ENCODE data around the gene ACRV1. TPM values are rescaled to one million over a fixed set of nuclear protein-coding genes. Genes with fewer than 3 reads are reported as not detected.
"Not testable (repeated sequence)": the region's sequence is repeated elsewhere in the genome, so short reads cannot be mapped to it uniquely, and the experiment has no call there.

ACRV1 gene
- under 1 TPM in 2 of 4 donors, not detected in 2; 0.07 to 0.19 TPM for polyA plus RNA-seq
- long read RNA-seq, donor 1 = 0 reads
- long read RNA-seq, donor 2 = 0 reads
- long read RNA-seq, donor 3 = 0 reads
- long read RNA-seq, donor 4 = 0 reads
- long read RNA-seq, donor 5 = 0 reads
- long read RNA-seq, donor 6 = 0 reads
- long read RNA-seq, donor 7 = 0 reads
- long read RNA-seq, donor 8 = 0 reads
- long read RNA-seq, donor 9 = 0 reads
- long read RNA-seq, donor 10 = 0 reads

GRCh38 chr11:125680747-125681146 lies at the start of gene ACRV1:
Gene ACRV1 (minus strand): TSS chr11:125680847. CDS start chr11:125680780, 67 bp downstream.
- Histone ChIP-seq H3K36me3 (ENCODE audit: control insufficient read depth in 3 of 3, insufficient read depth in 2 of 3, low read depth in 1 of 3, low read length in 3 of 3) (peaks cover 0 to 5% (median 0%) of the 10 kb centered on the region in 3 donors), H3K9me3 (ENCODE audit: control insufficient read depth in 2 of 2, insufficient read depth in 1 of 2, low read depth in 1 of 2, low read length in 1 of 2) (no peaks in the 10 kb centered on the region), H3K27me3 (ENCODE audit: control insufficient read depth in 3 of 3, insufficient read depth in 3 of 3, low read length in 3 of 3) (no peaks in the 10 kb centered on the region), H3K4me3 (ENCODE audit: low read depth in 1 of 3, low read length in 3 of 3) (no peak within 1 kb of the TSS), H3K27ac (ENCODE audit: low read depth in 1 of 3, low read length in 2 of 3) (no peak within 1 kb of the TSS), H3K4me1 (ENCODE audit: control insufficient read depth in 3 of 3, insufficient read depth in 2 of 3, low read depth in 1 of 3, low read length in 2 of 3) (no peaks in the 10 kb centered on the region)
- WGBS, 3 donors = 95 to 100% (median 96%) methylated on average over 1 of the region's 1 CpG
- FAIRE-seq (no peak), DNase-seq (no peak)

GRCh38 chr11:125728969-125729368 lies 48.3 kb upstream of the ACRV1 start:
- 60 to 73% (median 70%) methylated on average over 3 of the region's 3 CpGs for WGBS, 3 donors
- FAIRE-seq (no peak), DNase-seq (no peak)
- Histone ChIP-seq H3K27ac (ENCODE audit: low read depth in 1 of 3, low read length in 2 of 3) (no peak overlapping the region), H3K4me3 (ENCODE audit: low read depth in 1 of 3, low read length in 3 of 3) (no peak overlapping the region), H3K36me3 (ENCODE audit: control insufficient read depth in 3 of 3, insufficient read depth in 2 of 3, low read depth in 1 of 3, low read length in 3 of 3) (no peaks in the 10 kb centered on the region), H3K27me3 (ENCODE audit: control insufficient read depth in 3 of 3, insufficient read depth in 3 of 3, low read length in 3 of 3) (peaks cover 0 to 3% (median 0%) of the 10 kb centered on the region in 3 donors), H3K4me1 (ENCODE audit: control insufficient read depth in 3 of 3, insufficient read depth in 2 of 3, low read depth in 1 of 3, low read length in 2 of 3) (no peaks in the 10 kb centered on the region), H3K9me3 (ENCODE audit: control insufficient read depth in 2 of 2, insufficient read depth in 1 of 2, low read depth in 1 of 2, low read length in 1 of 2) (no peaks in the 10 kb centered on the region)

GRCh38 chr11:125724125-125724524 lies 43.5 kb upstream of the ACRV1 start:
- H3K4me3 ChIP-seq (ENCODE audit: low read depth in 1 of 3, low read length in 3 of 3) = no peak overlapping the region

GRCh38 chr11:125720781-125721180 lies 40.1 kb upstream of the ACRV1 start:
- Histone ChIP-seq H3K4me3 (ENCODE audit: low read depth in 1 of 3, low read length in 3 of 3) (no peak overlapping the region), H3K27ac (ENCODE audit: low read depth in 1 of 3, low read length in 2 of 3) (no peak overlapping the region), H3K4me1 (ENCODE audit: control insufficient read depth in 3 of 3, insufficient read depth in 2 of 3, low read depth in 1 of 3, low read length in 2 of 3) (no peaks in the 10 kb centered on the region), H3K9me3 (ENCODE audit: control insufficient read depth in 2 of 2, insufficient read depth in 1 of 2, low read depth in 1 of 2, low read length in 1 of 2) (no peaks in the 10 kb centered on the region), H3K36me3 (ENCODE audit: control insufficient read depth in 3 of 3, insufficient read depth in 2 of 3, low read depth in 1 of 3, low read length in 3 of 3) (no peaks in the 10 kb centered on the region), H3K27me3 (ENCODE audit: control insufficient read depth in 3 of 3, insufficient read depth in 3 of 3, low read length in 3 of 3) (no peaks in the 10 kb centered on the region)
- WGBS, 3 donors = 75 to 87% (median 81%) methylated on average over 6 of the region's 6 CpGs
- DNase-seq (no peak), FAIRE-seq (no peak)

More at GRCh38 chr11:125724125-125724524, 43.5 kb upstream of the ACRV1 start:
- H3K27me3 ChIP-seq (ENCODE audit: control insufficient read depth in 3 of 3, insufficient read depth in 3 of 3, low read length in 3 of 3) = no peaks in the 10 kb centered on the region
- DNase-seq (no peak), FAIRE-seq (no peak)
- H3K9me3 ChIP-seq (ENCODE audit: control insufficient read depth in 2 of 2, insufficient read depth in 1 of 2, low read depth in 1 of 2, low read length in 1 of 2) = no peaks in the 10 kb centered on the region
- H3K27ac ChIP-seq (ENCODE audit: low read depth in 1 of 3, low read length in 2 of 3) = no peak overlapping the region
- WGBS, 3 donors = 76 to 100% (median 85%) methylated on average over 1 of the region's 1 CpG
- no peaks in the 10 kb centered on the region for H3K36me3 ChIP-seq (ENCODE audit: control insufficient read depth in 3 of 3, insufficient read depth in 2 of 3, low read depth in 1 of 3, low read length in 3 of 3)
- H3K4me1 ChIP-seq (ENCODE audit: control insufficient read depth in 3 of 3, insufficient read depth in 2 of 3, low read depth in 1 of 3, low read length in 2 of 3) = no peaks in the 10 kb centered on the region

GRCh38 chr11:125704686-125705085 lies 24.0 kb upstream of the ACRV1 start:
- H3K36me3 ChIP-seq (ENCODE audit: control insufficient read depth in 3 of 3, insufficient read depth in 2 of 3, low read depth in 1 of 3, low read length in 3 of 3); H3K4me1 ChIP-seq (ENCODE audit: control insufficient read depth in 3 of 3, insufficient read depth in 2 of 3, low read depth in 1 of 3, low read length in 2 of 3); H3K27ac ChIP-seq (ENCODE audit: low read depth in 1 of 3, low read length in 2 of 3); H3K9me3 ChIP-seq (ENCODE audit: control insufficient read depth in 2 of 2, insufficient read depth in 1 of 2, low read depth in 1 of 2, low read length in 1 of 2); H3K4me3 ChIP-seq (ENCODE audit: low read depth in 1 of 3, low read length in 3 of 3); H3K27me3 ChIP-seq (ENCODE audit: control insufficient read depth in 3 of 3, insufficient read depth in 3 of 3, low read length in 3 of 3); FAIRE-seq; DNase-seq: not testable (repeated sequence)
- WGBS, 3 donors = 91 to 94% (median 94%) methylated on average over 15 to 24 of the region's 24 CpGs

GRCh38 chr11:125701858-125702621 lies 21.4 kb upstream of the ACRV1 start:
- H3K4me3 ChIP-seq (ENCODE audit: low read depth in 1 of 3, low read length in 3 of 3) = no peak overlapping the region
- 42 to 54% (median 50%) methylated on average over 6 of the region's 6 CpGs for WGBS, 3 donors
- peaks cover 0 to 3% (median 0%) of the 10 kb centered on the region in 3 donors for H3K27me3 ChIP-seq (ENCODE audit: control insufficient read depth in 3 of 3, insufficient read depth in 3 of 3, low read length in 3 of 3)
- no peaks in the 10 kb centered on the region for H3K4me1 ChIP-seq (ENCODE audit: control insufficient read depth in 3 of 3, insufficient read depth in 2 of 3, low read depth in 1 of 3, low read length in 2 of 3)
- FAIRE-seq (no peak), DNase-seq (no peak)
- no peaks in the 10 kb centered on the region for H3K9me3 ChIP-seq (ENCODE audit: control insufficient read depth in 2 of 2, insufficient read depth in 1 of 2, low read depth in 1 of 2, low read length in 1 of 2)
- H3K27ac ChIP-seq (ENCODE audit: low read depth in 1 of 3, low read length in 2 of 3) = no peak overlapping the region
- H3K36me3 ChIP-seq (ENCODE audit: control insufficient read depth in 3 of 3, insufficient read depth in 2 of 3, low read depth in 1 of 3, low read length in 3 of 3) = no peaks in the 10 kb centered on the region

- DNase-seq (no peak), FAIRE-seq (no peak)
- Histone ChIP-seq H3K27me3 (ENCODE audit: control insufficient read depth in 3 of 3, insufficient read depth in 3 of 3, low read length in 3 of 3) (peaks cover 0 to 3% (median 0%) of the 10 kb centered on the region in 3 donors), H3K9me3 (ENCODE audit: control insufficient read depth in 2 of 2, insufficient read depth in 1 of 2, low read depth in 1 of 2, low read length in 1 of 2) (no peaks in the 10 kb centered on the region), H3K4me3 (ENCODE audit: low read depth in 1 of 3, low read length in 3 of 3) (no peak overlapping the region), H3K27ac (ENCODE audit: low read depth in 1 of 3, low read length in 2 of 3) (no peak overlapping the region), H3K36me3 (ENCODE audit: control insufficient read depth in 3 of 3, insufficient read depth in 2 of 3, low read depth in 1 of 3, low read length in 3 of 3) (no peaks in the 10 kb centered on the region), H3K4me1 (ENCODE audit: control insufficient read depth in 3 of 3, insufficient read depth in 2 of 3, low read depth in 1 of 3, low read length in 2 of 3) (no peaks in the 10 kb centered on the region)
- 71 to 74% (median 74%) methylated on average over 6 of the region's 6 CpGs for WGBS, 3 donors
Measured at GRCh38 chr11:125701018-125701610, 20.5 kb upstream of the ACRV1 start.

GRCh38 chr11:125694951-125695350 lies 14.3 kb upstream of the ACRV1 start:
- peak; percentile 15 for FAIRE-seq
- DNase-seq = peak; percentile 18 to 94
- Histone ChIP-seq H3K36me3 (ENCODE audit: control insufficient read depth in 3 of 3, insufficient read depth in 2 of 3, low read depth in 1 of 3, low read length in 3 of 3) (no peaks in the 10 kb centered on the region), H3K27ac (ENCODE audit: low read depth in 1 of 3, low read length in 2 of 3) (no peak overlapping the region), H3K27me3 (ENCODE audit: control insufficient read depth in 3 of 3, insufficient read depth in 3 of 3, low read length in 3 of 3) (no peaks in the 10 kb centered on the region), H3K4me3 (ENCODE audit: low read depth in 1 of 3, low read length in 3 of 3) (no peak overlapping the region), H3K4me1 (ENCODE audit: control insufficient read depth in 3 of 3, insufficient read depth in 2 of 3, low read depth in 1 of 3, low read length in 2 of 3) (peaks cover 0 to 3% (median 0%) of the 10 kb centered on the region in 3 donors), H3K9me3 (ENCODE audit: control insufficient read depth in 2 of 2, insufficient read depth in 1 of 2, low read depth in 1 of 2, low read length in 1 of 2) (no peaks in the 10 kb centered on the region)
- WGBS, 3 donors = 13 to 59% (median 43%) methylated on average over 2 of the region's 2 CpGs

Data from small intestine (tissue), 16 donors.